ENCODE results near the gene PTEN. TPM values are rescaled to one million over a fixed set of nuclear protein-coding genes. Genes with fewer than 3 reads are reported as not detected.

Gene PTEN
- total RNA-seq, 1 experiment from 2014 or later = 24.5 TPM

DNA sequence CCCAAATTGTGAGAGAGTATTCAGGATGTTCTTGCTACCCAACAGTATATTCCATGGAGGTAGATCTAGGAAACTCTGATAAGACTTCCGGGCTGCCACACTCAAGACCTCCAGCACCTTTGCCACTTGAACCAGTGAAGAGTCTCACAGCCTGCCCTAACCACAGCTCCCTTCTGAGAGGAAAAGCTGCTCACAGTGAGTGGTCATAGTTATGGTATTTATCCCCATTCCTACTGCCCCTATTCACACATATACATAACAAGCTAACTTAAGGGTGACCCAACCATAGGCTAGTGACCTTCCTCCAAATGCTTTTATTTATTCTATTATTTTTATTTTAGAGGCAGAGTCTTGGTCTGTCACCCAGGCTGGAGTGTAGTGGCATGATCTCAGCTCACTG, 156.3 kb downstream of the PTEN start:
- DNase-seq (ENCODE audit: low spot score) = no peak
- in situ Hi-C loops (cut with HindIII; ENCODE audit: low sequenced_read_pairs) = no loop called here

Other genes with a start within 250 kb of the PTEN start
- gene PAPSS2, start 203.7 kb upstream of the PTEN start, total RNA-seq (2014; rRNA removed; shearing (Covaris generic)) = not detected in 2 replicates
- gene ATAD1, start 45.4 kb upstream of the PTEN start, total RNA-seq (2014; rRNA removed; shearing (Covaris generic)) = 25.2 and 37.9 TPM in 2 replicates
- gene KLLN, start 92 bp upstream of the PTEN start, total RNA-seq (2014; rRNA removed; shearing (Covaris generic)) = 0.75 TPM in 1 of 2 replicates, not detected in the other

All from G401 (cell line).